ENCODE measurements around the gene NAPB.

Gene NAPB

DNA sequence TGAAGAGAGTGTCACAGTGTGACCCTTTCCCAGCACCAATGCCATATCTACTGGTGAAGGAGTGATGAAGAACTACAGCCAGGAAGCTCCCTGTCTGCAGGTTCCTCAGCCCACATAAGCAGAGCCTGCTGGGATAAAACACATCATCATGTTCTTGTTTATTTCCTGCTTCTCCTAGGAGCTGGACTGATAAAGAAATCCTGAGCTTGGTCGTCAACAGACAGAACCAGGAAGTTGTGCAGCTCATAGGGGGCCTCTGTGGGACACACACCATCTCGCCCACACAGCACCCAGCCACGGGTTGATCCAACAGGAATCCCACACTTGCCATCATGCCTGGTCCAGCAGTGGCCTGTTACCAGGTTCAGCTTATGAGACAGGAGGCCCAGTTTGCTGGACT is 15.4 kb upstream of the NAPB start:
- H3K36me3 ChIP-seq (ENCODE audit: control insufficient read depth, insufficient read depth, low read length): no peaks in the 10 kb centered on the region
- no peak overlapping the region for H3K4me3 ChIP-seq (replicated peaks; ENCODE audit: low read depth, low read length)
- TF ChIP-seq, protein P1, sequence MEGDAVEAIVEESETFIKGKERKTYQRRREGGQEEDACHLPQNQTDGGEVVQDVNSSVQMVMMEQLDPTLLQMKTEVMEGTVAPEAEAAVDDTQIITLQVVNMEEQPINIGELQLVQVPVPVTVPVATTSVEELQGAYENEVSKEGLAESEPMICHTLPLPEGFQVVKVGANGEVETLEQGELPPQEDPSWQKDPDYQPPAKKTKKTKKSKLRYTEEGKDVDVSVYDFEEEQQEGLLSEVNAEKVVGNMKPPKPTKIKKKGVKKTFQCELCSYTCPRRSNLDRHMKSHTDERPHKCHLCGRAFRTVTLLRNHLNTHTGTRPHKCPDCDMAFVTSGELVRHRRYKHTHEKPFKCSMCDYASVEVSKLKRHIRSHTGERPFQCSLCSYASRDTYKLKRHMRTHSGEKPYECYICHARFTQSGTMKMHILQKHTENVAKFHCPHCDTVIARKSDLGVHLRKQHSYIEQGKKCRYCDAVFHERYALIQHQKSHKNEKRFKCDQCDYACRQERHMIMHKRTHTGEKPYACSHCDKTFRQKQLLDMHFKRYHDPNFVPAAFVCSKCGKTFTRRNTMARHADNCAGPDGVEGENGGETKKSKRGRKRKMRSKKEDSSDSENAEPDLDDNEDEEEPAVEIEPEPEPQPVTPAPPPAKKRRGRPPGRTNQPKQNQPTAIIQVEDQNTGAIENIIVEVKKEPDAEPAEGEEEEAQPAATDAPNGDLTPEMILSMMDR (IDR thresholded peaks at IDR 0.05; ENCODE audit: insufficient read depth, low read length, poor library complexity, severe bottlenecking): no peak
- no peak for DNase-seq (ENCODE audit: extremely low read depth, insufficient read length)
- H3K27me3 ChIP-seq (replicated peaks; ENCODE audit: control insufficient read depth, insufficient read depth, low read length): no peaks in the 10 kb centered on the region

GRCh38 chr20:23435626-23436539 is 14.6 kb upstream of the NAPB start:
- Histone ChIP-seq H3K27me3 (replicated peaks; ENCODE audit: control insufficient read depth, insufficient read depth, low read length) (no peaks in the 10 kb centered on the region), H3K36me3 (ENCODE audit: control insufficient read depth, insufficient read depth, low read length) (no peaks in the 10 kb centered on the region), H3K4me3 (replicated peaks; ENCODE audit: low read depth, low read length) (no peak overlapping the region)
- TF ChIP-seq, protein P1 (IDR thresholded peaks at IDR 0.05; ENCODE audit: insufficient read depth, low read length, poor library complexity, severe bottlenecking): no peak
- no peak for DNase-seq (ENCODE audit: extremely low read depth, insufficient read length)

- H3K4me3 ChIP-seq (replicated peaks; ENCODE audit: low read depth, low read length): no peak overlapping the region
- no peak for DNase-seq (ENCODE audit: extremely low read depth, insufficient read length)
- H3K36me3 ChIP-seq (ENCODE audit: control insufficient read depth, insufficient read depth, low read length): no peaks in the 10 kb centered on the region
- TF ChIP-seq, protein P1 (IDR thresholded peaks at IDR 0.05; ENCODE audit: insufficient read depth, low read length, poor library complexity, severe bottlenecking): no peak
- no peaks in the 10 kb centered on the region for H3K27me3 ChIP-seq (replicated peaks; ENCODE audit: control insufficient read depth, insufficient read depth, low read length)
Measured at GRCh38 chr20:23434521-23435313, 13.4 kb upstream of the NAPB start.

DNA sequence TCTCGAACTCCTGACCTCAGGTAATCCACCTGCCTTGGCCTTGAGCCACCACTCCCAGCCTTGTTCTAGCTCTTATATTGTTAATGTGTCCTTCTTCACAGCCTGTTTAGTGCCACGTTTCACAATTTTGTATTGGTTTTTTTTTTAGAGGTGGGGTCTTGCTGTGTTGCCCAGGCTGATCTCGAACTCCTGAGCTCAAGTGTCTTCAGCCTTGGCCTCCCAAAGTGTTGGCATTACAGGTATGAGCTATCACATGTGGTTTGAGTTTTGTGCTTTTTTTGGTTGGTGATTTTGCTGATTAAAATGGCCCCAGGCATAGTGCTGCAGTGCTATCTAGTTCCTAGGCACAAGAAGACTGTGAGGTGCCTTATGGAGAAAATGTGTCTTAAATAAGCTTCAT is 12.3 kb upstream of the NAPB start:
- TF ChIP-seq, protein P1 (IDR thresholded peaks at IDR 0.05; ENCODE audit: insufficient read depth, low read length, poor library complexity, severe bottlenecking): no peak

GRCh38 chr20:23425129-23425528 is 3.8 kb upstream of the NAPB start:
- DNase-seq (ENCODE audit: extremely low read depth, insufficient read length): no peak
- no peak overlapping the region for H3K4me3 ChIP-seq (replicated peaks; ENCODE audit: low read depth, low read length)
- no peaks in the 10 kb centered on the region for H3K36me3 ChIP-seq (ENCODE audit: control insufficient read depth, insufficient read depth, low read length)
- TF ChIP-seq, protein P1 (IDR thresholded peaks at IDR 0.05; ENCODE audit: insufficient read depth, low read length, poor library complexity, severe bottlenecking): no peak
- no peaks in the 10 kb centered on the region for H3K27me3 ChIP-seq (replicated peaks; ENCODE audit: control insufficient read depth, insufficient read depth, low read length)

More for the DNA sequence above, 12.3 kb upstream of the NAPB start:
- no peaks in the 10 kb centered on the region for H3K36me3 ChIP-seq (ENCODE audit: control insufficient read depth, insufficient read depth, low read length)
- no peaks in the 10 kb centered on the region for H3K27me3 ChIP-seq (replicated peaks; ENCODE audit: control insufficient read depth, insufficient read depth, low read length)
- H3K4me3 ChIP-seq (replicated peaks; ENCODE audit: low read depth, low read length): no peak overlapping the region
- DNase-seq (ENCODE audit: extremely low read depth, insufficient read length): no peak
